B cell (primary cell): ENCODE results near the gene TYROBP.

Experiments
- CTCF ChIP-seq: fragments of 200-600 bp; IDR thresholded peaks from one replicate; pipeline ENCODE4 v1.8.0; 2022; ENCODE audit warnings: antibody characterized with exemption, mild to moderate bottlenecking
- EZH2 ChIP-seq: IDR thresholded peaks from 2 replicates; pipeline ENCODE4 v1.6.1; 2012; ENCODE audit warnings: borderline replicate concordance, low read depth, mild to moderate bottlenecking, moderate library complexity, low read length; ENCODE audit not compliant: insufficient read depth, poor library complexity, severe bottlenecking

- TF ChIP-seq EZH2 (no peak), CTCF (no peak)
These were observed 1.0 kb upstream of the TYROBP start for GRCh38 chr19:35908973-35909683.
